ENCODE results near the gene ADGRL3.

DNA sequence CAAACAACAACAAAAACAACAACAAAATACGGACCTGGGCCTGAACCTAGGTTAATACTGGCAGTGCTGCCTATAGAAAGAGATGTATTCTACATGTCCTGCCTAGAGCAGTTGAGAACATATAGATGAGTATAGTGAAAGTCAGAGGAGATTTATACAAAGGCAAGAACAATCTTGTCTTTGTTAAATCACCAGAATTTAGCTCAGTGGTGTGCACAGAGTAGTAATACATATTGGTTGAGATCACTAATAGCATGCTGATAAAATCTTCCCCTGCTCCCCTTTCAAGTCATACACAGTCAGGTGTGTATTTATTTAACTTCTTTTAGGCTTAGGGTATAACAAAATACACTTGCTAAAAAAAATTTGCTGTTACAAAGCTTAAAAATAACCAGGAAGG is 247.8 kb downstream of the ADGRL3 start:
- TF ChIP-seq, protein P1, sequence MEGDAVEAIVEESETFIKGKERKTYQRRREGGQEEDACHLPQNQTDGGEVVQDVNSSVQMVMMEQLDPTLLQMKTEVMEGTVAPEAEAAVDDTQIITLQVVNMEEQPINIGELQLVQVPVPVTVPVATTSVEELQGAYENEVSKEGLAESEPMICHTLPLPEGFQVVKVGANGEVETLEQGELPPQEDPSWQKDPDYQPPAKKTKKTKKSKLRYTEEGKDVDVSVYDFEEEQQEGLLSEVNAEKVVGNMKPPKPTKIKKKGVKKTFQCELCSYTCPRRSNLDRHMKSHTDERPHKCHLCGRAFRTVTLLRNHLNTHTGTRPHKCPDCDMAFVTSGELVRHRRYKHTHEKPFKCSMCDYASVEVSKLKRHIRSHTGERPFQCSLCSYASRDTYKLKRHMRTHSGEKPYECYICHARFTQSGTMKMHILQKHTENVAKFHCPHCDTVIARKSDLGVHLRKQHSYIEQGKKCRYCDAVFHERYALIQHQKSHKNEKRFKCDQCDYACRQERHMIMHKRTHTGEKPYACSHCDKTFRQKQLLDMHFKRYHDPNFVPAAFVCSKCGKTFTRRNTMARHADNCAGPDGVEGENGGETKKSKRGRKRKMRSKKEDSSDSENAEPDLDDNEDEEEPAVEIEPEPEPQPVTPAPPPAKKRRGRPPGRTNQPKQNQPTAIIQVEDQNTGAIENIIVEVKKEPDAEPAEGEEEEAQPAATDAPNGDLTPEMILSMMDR (IDR thresholded peaks at IDR 0.05): no peak
- no peak for TF ChIP-seq POLR2A (IDR thresholded peaks at IDR 0.05)
